IPS-NIHi7 (cell line): ENCODE data around the gene CEACAM8.
A peak's percentile ranks its signal among the peaks of the same experiment; 100 is the strongest.
"Not testable (repeated sequence)": the region's sequence is repeated elsewhere in the genome, so short reads cannot be mapped to it uniquely, and the experiment has no call there.

Experiments
- DNase-seq: peaks from one replicate; pipeline ENCODE4 v3.0.0; 2012; ENCODE audit warnings: mixed read lengths; ENCODE audit errors: extremely low spot score

Gene CEACAM8

GRCh38 chr19:42573642-42574041, 21.1 kb downstream of the CEACAM8 start:
- no peak for DNase-seq

DNA sequence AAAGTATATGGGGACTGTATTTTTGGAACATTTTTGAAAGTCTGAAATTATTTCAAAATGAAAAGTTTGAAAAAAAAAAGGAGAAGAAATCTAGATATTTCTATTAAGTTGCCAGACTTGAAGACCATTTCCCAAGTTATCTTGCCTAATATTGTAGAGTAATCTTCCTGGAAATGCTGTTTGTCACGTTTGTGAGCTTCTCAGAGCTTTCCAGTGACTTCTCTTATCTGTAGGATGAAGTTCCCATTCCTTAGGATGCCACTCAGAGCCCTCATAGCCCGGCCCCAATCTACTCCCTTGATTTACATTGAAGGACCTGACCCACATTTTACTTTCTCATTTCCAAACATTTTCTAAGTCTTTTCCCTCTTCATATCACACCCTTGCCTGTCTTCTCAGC, 23.6 kb downstream of the CEACAM8 start:
- no peak for DNase-seq

DNA sequence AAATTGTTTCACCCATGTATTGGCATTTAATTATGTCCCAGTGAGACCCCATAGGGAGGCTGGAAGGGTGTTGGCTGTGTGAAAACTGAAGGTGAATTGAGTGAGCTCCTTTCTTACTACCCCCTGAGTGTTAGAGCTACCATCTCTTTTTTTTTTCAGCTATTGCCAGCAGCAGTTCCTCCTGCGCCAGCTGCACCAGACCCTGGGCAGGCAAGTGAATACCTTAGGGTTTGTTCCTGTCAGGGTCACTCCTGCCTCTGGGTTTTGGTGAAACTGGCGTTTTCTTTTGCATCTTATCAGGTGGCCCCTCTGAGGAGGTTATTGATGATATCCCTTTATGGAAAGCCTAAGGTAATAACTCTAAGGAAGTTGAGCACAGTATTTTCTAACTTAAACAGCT, 25.5 kb downstream of the CEACAM8 start:
- DNase-seq, result no peak

- no peak for DNase-seq
Measured at GRCh38 chr19:42568006-42568405, 26.7 kb downstream of the CEACAM8 start.

GRCh38 chr19:42567567-42567966, 27.2 kb downstream of the CEACAM8 start:
- no peak for DNase-seq

DNA sequence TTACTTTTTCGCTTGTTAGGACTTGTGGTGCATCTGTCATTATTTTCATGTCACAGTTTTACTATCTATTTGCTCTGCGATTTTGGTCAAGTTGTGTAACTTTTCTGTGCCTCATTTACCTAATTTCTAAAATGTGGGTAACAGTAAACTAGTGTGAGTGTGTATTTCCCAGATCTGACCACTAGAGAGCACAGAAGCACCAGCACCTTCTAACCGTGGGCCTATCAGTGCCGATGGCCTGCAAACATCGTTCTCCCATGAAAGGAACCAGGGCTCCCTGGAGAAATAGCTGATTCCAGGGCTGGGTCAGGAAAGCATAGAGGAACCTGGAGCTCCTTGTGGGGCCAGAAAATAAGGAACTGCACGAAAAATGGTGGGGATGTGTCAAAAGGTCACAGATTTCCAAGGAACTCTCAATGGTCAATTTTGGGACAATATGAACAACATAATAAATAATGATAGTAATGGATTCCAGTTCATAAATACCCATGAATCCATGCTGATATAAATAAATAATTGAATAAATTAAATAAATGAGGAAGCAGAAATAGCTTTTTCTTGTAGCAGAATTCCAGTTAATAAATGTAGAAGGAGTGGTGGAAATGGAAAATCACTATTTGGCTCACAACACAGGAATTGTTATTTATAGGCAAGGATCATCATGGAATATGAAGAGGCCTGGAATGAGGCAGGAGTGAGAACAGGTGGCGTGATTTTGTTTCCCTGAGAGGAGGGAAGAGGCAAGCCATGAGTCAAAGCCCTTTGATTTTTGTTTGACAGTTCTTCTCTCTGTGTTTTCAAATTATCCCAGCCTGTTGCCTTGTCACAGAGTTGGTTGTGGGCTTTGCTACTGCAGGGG, 31.1 kb downstream of the CEACAM8 start:
- DNase-seq, result peak; percentile 83

GRCh38 chr19:42561512-42561911, 33.2 kb downstream of the CEACAM8 start:
- no peak for DNase-seq

DNA sequence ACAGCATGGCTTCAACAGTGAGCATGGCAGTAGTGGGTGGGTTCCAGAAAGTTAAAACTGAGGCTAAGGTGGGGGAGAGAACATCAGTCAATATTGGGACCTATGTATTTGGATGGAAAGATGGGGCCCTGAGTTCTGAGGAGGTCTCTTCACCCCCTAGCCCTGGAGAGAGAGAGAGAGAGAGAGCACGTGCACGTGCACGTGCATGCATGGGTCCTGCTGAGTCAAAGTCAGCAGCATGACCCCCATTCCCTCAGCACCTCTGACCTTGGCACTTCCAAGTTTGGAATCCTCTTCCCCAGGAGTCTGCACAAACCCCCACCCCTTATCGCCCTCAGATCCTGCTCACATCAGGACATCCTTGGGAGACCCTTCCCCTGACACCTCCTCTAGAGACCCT, 34.0 kb downstream of the CEACAM8 start:
- DNase-seq, result no peak

GRCh38 chr19:42558450-42559150, 36.1 kb downstream of the CEACAM8 start:
- no peak for DNase-seq

GRCh38 chr19:42557386-42557871, 37.3 kb downstream of the CEACAM8 start:
- not testable (repeated sequence) for DNase-seq

GRCh38 chr19:42555801-42556200, 38.9 kb downstream of the CEACAM8 start:
- no peak for DNase-seq

DNA sequence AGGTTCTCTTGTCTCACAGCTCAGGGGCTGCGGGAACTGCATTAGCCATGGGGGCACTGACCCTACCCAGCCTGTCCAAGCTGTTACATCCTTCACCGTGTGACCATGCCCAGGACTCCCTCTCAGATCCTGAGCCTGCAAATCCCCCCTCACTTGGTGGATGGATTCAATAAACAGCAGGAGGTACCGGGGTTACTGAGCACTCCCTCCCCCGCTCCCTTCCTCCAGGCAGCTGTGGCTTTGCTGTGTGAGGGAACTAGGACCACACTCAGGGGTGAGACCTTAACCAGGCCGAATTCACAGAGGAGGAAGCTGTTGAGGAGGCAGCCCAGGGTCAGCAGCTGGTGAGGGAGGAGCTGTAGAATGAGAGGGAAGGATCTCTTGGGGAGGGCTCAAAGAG, 39.4 kb downstream of the CEACAM8 start:
- DNase-seq, result peak; percentile 36

GRCh38 chr19:42554046-42554575, 40.6 kb downstream of the CEACAM8 start:
- DNase-seq, result no peak

DNA sequence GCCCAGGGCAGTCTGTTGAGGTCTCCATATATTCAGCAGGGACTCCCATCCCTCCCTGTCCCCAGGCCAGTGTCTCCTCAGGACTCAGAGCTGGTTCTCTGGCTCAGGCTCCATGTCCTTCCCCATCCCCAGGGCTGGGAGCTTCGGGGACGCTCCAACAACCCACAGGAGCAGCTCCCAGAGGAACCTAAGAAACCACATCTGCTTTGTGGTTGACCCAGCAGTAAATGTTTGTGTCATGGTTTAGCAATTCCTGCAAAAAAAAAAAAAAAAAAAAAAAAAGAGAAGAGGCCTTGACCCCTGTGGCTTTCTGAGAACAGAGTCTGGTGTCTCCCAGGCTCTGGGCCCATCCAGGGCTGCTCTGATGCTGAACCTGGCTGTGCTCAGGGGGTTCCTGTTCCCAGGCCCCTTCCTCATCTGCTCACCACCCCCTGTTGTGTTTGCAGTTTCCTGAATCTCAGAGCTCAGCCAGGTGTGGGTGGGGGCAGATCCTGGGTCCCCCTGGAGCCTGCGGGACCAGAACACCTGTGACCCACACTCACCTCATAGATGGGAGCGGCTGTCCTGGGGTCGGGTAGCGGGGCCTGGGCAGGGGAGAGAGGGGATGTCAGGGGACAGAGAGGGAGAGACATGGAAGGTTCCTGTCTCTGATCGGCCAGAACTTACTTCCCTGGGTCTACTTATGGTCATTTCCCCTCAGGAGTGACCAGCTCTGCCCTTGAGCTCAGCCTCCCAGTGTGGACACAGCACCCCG, 41.3 kb downstream of the CEACAM8 start:
- DNase-seq, result no peak

- no peak for DNase-seq
Measured at GRCh38 chr19:42552086-42553065, 42.3 kb downstream of the CEACAM8 start.

DNA sequence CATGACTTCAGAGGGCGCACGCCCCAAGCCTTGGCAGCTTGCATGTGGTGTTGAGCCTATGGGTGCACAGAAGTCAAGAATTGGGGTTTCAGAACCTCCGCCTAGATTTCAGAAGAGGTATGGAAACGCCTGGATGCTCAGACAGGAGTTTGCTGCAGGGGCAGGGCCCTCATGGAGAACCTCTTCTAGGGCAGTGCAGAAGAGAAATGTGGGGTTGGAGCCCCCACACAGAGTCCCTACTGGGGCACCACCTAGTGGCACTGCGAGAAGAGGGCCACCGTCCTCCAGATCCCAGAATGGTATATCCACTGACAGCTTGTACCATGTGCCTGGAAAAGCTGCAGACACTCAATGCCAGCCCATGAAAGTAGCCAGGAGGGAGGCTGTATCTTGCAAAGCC, 44.2 kb downstream of the CEACAM8 start:
- not testable (repeated sequence) for DNase-seq

GRCh38 chr19:42549067-42549466, 45.7 kb downstream of the CEACAM8 start:
- DNase-seq, result not testable (repeated sequence)

GRCh38 chr19:42548552-42548951, 46.2 kb downstream of the CEACAM8 start:
- DNase-seq, result no peak

GRCh38 chr19:42547929-42548328, 46.8 kb downstream of the CEACAM8 start:
- no peak for DNase-seq

DNA sequence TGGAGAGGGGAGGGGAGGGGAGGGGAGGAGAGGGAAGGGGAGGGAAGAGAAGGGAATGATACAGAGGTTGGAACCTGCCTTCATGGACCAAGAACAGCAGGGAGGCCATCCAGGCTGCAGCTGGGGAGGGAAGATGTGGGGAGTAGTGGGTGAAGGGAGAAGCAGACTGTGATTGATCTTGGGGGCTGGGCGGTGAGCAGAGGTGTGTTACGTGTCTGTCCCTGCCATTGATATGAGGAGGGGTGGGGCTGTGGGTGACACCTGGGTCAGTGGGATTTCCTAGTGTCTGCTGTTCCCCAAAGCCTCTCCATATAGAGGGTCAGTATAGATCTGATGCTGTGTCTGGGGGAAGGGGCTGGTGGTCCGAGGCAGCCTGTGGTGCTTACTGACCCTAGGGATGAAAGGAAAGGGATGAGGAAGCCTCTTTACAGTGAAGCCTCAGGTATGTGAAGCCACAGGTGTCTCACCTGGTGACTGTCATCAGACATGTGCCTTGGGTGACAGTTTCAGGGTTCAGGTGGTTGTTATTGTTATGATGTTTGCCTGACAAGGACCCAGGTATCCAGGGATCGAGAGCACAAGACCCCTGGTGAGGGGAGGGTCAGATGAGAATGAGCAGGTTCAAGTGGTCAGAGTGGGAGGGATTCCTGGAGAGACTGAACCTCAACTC, 47.8 kb downstream of the CEACAM8 start:
- DNase-seq, result no peak
